Fibroblast of peridontal ligament (primary cell): ENCODE results near the gene C1orf56.
A peak's percentile ranks its signal among the peaks of the same experiment; 100 is the strongest.

ENCODE experiments used
- DNase-seq: peaks from one replicate; pipeline ENCODE4 v3.0.0-alpha.2; 2010; ENCODE audit errors: extremely low read depth

The C1orf56 gene, protein sequence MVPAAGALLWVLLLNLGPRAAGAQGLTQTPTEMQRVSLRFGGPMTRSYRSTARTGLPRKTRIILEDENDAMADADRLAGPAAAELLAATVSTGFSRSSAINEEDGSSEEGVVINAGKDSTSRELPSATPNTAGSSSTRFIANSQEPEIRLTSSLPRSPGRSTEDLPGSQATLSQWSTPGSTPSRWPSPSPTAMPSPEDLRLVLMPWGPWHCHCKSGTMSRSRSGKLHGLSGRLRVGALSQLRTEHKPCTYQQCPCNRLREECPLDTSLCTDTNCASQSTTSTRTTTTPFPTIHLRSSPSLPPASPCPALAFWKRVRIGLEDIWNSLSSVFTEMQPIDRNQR

DNA sequence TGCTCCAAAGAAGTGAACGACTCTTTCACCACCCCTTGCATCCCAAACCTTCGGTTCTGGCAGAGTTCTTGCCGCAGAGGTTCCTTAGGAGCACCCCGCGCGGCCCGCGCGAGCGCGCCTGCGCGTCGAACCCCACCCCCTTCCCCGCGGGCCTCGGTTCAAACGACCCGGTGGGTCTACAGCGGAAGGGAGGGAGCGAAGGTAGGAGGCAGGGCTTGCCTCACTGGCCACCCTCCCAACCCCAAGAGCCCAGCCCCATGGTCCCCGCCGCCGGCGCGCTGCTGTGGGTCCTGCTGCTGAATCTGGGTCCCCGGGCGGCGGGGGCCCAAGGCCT, at the start of gene C1orf56:
Gene C1orf56, plus strand, starts transcription at position 161 of the 334 bp plus-strand sequence. Its CDS starts 97 bp downstream, at position 258.
- peak; percentile 62 for DNase-seq

DNA sequence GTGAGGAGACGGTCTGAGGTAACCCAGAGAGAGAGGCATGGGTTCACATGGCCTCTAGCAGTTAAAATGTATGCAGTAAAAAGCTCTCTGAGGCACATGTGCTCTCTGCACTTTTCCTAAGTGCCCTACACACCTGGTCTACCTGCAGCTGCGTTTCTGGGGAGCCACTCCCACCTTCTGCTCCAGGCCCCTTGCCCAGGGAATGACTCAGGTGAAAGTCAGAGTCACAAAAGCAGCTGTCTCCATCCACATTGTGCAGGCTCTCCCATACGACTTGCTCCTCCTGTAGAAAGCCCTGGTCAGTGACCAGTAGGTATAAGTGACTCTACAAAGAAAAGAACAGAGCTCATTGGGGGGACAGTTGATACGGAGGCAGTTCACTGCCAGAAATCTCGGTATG, 49.6 kb upstream of the C1orf56 start:
- DNase-seq: no peak

DNA sequence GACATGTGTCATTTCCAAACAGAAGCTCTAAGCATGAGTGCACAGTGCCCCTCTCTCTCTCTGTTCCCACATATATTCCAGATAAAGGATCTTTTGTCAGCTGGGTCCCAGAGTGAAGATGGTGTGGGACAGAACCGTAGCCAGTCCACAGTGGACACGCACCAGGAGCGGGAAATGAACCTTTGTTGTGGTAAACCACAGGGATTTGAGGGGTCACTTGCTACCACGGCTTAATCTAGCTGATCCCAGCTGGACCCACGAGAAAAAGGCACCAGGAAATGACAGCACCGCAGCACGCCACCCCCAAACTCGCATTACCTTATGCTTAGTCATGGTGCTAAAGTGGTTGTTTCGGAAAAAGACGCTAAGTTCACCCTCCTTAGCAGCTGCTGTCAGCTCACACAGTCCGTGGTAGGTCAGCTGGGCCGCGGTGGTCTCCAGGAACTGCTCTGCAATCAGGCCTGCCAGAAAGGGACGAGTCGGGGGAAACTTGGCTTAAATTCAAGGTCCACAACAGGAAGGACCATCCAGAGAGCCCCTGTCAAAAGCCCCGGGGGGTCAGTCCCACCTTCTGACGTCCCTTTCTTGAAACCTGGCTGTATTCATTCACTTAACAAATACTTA, 48.4 kb upstream of the C1orf56 start:
- DNase-seq: peak; percentile 56

DNA sequence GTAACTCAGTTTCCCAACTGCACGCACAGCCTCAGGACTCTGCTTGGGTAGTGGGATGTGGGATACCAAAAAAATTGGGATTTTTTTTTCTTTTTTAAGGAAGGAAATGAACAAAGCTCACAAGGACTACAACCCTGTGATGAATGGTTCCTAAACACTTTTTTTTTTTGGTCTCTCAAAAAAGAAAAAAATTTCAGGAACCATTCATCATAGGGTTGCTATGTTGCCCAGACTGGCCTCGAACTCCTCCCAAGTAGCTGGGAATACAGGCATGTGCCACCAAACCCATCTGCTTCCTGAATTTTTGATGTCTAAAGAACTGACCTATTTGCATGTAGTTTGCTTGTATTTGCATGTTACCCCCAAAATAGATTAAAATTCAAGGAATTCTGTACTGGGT, 47.6 kb upstream of the C1orf56 start:
- DNase-seq: no peak

DNA sequence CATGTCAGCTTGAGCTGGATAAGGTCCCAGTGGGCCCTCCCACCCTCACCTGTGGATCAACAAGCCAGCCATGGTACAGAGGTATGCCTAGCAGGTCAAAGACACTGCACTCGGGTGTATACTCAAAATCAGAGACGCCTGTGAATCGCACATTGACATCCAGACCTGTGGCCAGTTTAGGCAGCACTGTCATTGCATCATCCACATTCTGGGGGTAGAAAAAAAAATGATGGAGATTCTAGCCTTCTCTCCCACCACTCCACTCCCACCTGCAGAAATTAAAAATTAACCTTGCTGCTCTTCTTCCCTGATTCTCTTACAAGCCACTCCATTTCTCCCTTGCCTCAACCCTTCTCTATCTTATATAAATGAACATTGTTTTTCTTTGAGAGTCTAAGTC, 47.1 kb upstream of the C1orf56 start:
- DNase-seq: no peak

DNA sequence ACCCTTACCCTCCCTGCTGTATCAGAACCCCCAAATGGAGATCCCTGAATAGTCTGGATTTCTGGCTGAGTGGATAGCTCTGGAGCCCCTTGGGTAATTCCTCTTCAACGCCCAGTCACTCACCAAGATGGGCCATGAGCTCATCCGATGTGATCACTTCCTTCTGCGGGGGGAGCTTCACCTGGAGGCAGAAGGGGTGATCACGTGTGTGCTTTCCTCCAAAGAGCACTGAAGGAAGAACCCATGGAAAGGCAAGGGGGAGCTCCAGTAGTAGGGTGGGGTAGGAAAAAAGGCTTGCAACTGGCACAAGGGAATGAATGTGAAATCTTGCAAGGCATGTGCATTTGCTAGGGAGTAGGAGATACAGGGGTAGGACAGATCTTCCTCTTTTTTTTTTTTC, 45.9 kb upstream of the C1orf56 start:
- DNase-seq: no peak

DNA sequence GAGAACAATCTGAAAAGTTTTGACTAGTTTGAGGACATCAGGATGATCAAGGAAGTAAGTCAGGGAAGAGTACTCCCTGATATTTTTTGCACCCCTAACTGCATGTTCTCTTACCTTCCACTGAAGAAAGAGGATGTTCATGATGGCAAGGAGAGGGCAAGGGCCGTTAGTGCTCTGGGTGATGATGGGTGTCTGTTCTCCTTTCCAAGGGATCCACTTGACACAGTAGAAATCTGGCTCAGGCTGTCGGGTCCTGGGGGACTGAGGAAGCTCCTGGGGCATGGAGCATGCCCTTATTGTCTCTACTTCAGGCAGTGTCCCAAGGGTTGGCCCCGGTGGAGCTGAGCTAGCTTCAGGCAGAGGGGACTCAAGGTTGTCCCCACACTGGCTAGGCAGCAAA, 45.5 kb upstream of the C1orf56 start:
- no peak for DNase-seq

DNA sequence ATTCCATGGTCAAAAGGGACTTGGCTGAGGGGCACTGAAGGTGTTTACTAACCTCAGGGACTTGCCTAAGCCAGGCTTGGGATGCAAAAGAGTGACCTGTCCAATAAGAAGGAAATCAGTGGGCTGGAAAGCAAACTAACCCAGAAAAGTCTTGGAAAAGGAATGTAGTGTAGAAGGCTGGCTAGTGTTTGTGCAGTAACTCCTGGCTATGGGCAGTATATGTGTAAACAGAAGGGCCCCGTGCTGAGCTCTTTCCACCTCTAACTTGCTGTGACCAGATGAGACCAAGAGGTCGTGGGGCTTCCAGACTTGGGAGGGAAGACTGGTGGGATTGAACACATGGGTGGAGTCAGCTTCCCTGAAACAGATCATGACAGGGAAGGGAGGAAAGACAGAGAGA, 44.9 kb upstream of the C1orf56 start:
- DNase-seq: no peak

DNA sequence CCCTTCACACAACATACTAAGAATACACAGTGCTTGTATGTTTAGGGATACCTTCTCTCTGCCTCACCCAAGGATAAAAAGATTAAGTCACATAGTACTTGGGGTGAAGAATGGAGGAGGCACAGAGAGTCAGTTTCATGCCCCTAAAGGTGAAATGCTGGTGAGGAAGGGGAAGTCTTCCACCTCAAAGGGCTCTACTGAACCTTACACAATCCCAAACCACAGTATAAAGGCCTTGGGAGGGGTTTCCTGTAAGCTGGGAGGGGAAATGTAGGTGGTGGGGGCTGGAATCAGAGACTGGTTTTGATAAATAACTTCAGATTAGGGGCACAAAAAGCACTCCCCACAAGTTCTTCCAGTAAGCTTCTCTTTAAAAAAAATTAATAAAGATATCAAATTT, 44.4 kb upstream of the C1orf56 start:
- no peak for DNase-seq

DNA sequence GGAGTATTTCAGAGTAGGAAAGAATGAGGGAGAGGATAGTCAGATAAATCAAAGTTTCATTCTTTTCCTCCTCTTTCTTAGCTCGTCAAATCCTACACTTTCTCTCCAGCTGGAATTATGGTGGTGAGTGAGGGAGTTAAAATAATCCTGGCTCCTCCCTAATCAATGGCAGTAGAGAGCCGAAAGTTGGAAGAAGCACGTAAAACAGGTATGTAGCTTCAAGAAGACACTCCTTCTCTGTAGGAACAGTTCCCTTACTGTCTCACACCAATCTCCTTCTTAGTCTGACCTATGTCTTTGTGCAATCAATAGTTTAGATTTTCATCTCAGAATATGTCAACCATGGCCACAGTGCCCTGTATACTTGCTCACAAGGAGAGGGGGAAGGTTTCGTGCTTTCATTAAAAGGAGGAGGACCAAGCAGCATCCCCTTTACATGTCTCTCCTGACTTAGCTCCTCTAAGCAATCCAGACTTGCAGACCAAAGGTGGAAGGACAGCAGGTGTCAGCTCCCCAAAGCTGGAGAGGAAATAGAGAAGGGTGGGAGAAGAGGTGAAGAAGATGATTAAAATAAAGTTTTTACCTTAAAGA, 41.7 kb upstream of the C1orf56 start:
- DNase-seq: no peak

DNA sequence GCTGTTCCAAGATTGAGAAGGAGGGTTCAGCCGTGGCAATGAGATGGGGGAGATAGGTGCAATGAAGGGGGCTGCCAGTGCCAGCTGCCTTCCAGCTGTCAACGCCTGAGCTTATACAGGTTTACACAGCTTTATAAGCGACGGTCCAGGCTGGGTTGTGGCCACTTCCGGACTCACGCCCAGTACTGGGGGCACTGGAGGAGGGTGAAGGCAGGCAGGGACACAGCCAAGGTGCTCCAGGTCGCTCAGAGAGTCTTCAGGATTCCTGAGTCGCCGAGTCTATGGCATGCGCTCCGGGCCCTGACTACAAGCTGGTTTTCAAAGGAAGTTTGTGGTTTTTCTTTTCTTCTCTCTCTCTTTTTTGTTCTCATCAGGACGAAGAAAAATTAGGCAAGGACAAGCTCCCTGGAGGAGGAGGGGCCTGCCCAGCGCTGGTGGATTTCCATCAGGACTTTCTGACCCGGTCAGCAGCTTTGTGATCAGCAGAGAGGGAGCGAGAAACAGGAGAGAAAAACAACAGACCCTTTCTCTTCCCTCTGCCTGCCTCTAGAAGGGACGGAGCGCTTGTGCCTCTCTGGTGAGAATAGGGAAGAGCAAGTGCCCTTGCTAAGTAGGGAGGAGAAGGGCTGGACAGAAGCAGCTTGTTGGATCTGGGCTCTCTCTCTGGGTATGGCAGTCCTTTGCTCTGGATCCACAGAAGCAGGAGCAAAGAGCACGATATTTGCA, 41.1 kb upstream of the C1orf56 start, which contains the start of gene MINDY1:
Gene MINDY1, minus strand, starts transcription at position 576 of the 726 bp plus-strand sequence. CDS start 4,285 bp downstream, outside the sequence.
- peak; percentile 87 for DNase-seq

DNA sequence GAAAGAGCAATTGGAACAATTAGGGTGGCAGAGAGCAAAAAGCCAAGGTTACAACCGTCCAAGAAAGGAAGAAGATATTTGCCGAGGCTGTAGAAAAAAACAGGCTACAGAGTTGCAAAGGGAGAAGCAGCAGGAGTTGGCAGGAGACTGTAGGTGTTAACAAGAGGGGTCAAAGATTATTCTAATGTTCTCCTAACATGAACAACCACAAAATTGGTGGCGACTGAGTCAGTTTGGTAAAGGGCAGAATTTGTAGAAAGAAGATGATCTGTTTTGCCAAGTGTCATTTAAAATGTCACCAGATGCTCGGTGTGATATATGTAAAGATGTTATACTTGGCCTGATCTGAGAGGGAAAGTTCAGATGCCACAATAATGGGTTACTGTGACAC, 39.7 kb upstream of the C1orf56 start:
- DNase-seq: no peak

DNA sequence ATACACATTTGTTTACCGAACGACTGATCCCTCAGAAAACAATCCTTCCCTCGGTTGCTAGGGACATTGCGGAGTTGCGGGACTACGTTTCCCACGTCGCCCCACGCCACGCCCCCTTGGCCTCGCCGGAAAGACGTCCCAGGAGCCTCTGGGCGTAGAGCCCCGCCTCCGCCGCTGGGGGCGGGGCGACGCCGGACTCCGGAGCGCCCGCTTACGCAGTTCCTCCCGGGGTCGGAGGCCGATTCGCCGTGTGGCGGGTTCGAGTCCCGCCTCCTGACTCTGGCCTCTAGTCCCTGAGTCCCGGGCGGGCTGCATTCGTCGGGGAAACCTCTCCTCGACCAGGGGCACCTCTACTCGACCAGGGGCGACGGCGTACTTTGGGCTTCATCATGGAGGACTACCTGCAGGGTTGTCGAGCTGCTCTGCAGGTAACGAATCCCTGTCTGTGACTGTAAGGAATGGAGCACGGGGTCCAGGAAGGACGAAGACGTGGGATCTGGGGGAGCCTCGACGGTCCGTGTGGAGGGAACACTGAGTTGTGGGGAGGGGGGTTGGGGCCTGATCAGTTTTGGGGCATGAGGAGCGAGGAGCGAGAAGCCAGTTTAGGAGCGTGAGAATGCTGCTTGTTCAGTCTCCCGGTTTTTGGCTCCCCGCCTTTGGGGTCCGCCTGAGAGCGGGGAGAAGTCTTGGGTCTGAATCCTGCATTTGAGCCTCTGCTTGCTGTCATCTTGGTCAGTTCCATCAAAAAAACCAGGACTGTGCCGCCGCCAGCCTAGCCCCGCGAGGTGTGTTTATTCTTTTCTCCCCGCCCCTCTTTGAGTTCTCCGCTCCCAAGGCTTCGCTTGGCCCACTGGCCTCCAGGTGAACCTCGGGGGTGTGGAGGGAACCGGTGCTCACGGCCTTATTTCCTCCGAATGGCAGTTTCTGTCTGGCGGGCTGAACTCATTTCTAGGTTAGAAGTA, 39.0 kb upstream of the C1orf56 start, which contains the start of gene PRUNE1:
Gene PRUNE1, plus strand, starts transcription at position 206 of the 962 bp plus-strand sequence. Its CDS starts 184 bp downstream, at position 390.
- peak; percentile 96 for DNase-seq

DNA sequence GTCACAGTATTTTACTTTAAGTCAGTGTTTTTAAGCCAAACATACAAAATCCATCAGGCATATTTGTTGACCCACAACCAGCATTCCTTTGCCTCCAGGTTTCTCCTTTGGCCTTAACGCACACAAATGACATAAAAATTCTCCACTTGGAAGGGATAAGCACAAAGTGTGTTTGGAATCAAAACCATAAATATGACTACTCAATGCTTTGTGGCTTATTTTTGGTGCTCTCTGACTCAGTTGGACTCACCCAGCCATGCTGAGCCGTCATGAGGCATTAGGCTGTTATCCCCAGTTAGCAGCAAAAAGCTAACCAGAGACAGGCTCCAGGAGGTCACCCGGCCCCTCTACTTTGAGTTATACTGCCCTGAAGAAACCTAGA, 38.4 kb upstream of the C1orf56 start:
- DNase-seq: peak; percentile 61

DNA sequence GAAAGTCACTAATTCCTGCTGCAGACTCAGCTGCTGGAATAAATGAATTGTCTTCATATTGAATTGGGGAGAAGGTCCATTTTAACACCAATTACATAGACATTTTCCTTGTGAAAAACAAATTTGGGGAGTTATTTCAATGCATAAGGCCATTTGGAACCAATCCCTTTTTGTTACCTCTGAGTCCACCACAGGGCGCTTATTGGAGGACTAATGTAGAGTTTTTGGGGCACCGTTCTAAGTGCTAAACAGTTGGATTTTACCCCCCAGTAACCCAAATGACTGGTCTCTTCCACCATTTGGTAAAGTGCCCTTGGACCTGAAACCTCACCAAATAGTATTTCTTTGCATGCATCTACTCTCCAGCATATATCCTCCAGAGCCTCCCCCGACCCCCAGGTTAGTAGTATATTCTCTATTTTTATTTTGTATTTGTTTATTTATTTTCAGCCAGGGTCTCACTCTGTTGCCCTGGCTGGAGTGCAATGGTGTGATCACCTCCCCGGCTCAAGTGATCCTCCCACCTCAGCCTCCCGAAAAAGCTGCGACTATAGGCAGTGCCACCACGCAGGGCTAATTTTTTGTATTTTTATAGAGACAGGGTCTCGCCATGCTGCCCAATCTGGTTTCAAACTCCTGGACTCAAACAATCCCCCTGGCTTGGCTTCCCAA, 37.7 kb upstream of the C1orf56 start:
- no peak for DNase-seq

DNA sequence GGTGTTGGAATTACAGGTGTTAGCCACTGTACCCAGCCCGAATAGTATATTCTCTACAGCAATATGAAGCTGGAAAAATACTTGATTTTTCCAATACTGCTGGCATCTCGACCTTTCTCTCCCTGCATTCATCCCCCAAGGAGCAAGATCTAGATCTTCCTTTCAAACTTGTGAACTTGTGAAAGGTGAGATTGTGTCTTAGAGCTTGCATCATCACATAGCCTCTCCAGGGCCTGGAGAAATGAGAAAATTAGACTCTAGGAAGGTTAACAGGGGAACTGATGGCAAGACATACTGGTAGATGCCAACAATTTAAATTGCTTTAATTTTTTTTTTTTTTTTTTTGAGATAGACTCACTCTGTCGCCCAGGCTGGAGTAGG, 37.2 kb upstream of the C1orf56 start:
- no peak for DNase-seq

DNA sequence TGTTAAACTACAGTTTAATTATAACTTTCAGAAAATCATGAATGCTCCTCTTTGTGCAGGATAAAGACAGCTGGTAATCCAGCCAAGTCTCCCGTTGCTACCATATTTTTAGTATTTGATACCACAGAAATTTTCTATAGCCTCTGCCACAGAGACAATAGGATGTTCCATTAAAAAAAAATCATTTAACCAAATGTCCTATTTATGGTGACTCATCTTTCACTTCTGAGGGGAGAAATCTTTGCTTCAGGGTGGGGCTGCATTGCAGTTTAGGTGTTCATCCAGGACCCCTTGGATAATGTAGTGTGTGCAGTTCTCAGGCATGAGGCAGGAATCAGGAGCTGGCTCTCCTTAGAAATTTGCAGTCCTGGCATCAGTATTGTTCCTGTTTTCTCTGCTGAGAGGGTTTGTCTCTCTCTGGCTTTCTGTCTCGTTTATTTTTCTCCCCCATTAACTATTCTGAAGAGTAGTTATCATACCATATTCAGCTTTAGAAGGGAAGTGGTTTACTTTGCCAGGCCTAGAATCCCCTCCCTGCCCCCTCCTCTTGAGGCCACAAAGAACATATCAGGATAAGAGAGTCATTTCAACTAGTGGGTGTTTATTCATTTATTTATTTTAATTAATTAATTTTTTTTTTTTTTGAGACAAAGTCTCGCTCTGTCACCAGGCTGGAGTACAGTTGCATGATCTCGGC, 36.2 kb upstream of the C1orf56 start:
- no peak for DNase-seq

DNA sequence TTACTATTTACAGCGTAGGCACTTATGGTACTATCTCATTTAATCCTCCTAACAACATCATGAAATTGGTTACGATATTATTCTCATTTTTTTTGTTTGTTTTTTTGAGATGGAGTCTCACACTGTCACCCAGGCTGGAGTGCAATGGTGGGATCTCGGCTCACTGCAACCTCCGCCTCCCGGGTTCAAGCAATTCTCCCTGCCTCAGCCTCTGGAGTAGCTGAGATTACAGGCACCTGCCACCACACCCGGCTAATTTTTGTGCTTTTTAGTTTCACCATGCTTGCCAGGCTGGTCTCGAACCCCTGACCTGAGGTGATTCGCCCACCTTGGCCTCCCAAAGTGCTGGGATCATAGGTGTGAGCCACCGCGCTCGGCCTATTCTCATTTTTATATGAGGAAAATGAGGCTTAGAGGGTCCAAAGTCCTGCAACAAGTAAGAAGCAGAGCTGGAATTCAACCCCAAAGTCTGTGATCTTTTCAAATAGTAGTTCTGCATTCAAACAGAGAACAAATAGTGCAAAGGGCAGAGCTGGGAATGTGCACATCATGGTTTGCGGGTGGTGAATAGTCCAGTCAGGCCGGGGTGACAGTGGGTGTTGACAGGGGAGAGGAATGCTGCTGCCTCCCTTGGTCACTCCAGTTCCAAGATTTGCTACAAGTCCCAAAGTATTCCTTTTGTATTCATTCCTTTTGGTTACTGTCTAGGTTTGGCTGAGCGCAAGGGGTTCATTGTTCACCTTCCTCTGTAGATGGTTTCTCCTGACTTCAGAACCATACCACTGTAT, 34.7 kb upstream of the C1orf56 start:
- DNase-seq: no peak

DNA sequence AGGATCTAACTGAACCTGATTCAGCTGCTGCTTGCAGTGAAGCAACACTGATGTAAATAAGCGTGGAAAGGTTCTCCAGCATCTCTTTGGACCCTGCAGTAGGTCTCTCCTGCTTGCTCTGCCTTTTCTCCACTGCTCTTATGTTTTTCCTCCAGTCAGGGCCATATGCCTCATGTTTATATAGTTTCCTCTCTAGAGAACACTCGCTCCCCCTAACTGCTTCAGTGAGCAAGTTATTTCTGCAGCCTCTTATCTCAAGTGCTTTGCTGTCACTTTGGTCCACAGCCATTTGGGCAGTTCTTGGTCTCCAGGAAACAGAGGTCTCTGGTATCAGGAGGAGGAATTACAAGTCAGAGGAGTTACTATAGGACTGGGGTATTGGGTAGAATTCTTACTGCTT, 34.0 kb upstream of the C1orf56 start:
- DNase-seq: peak; percentile 29
